HG03066 (cell line): ENCODE data around the gene PET100.
"Not testable (repeated sequence)": the region's sequence is repeated elsewhere in the genome, so short reads cannot be mapped to it uniquely, and the experiment has no call there.

Experiments used
- ATAC-seq: cut with Tn5 transposase; IDR thresholded peaks from one replicate; pipeline ENCODE4 v1.9.1; 2021; ENCODE audit warnings: low read depth; ENCODE audit not compliant: unreplicated experiment

Gene PET100

GRCh38 chr19:7632340-7633203 lies 3.0 kb downstream of the PET100 start:
- no peak for ATAC-seq

DNA sequence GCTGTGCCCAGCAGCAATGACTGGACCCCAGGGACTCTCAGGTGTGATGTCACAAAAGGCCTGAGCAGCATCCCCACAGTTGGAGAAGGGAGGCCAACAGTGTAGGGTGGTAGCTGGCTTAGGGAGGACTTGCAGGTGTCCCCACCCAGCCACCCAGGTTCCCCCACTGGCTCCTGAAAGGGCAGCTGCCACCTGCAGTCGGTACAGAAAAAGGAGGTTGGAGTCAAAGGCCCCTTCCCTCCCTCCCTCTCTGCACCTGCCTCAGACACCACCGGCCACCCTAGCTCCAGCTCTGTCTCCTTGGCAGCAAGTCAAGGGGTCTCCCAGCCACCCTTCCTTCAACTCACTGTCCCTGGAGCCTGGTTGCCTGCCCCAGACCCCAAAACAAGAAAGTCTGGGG lies 4.1 kb downstream of the PET100 start, which contains the start of gene PCP2:
PCP2 (minus strand) TSS at position 22 of the 400 bp plus-strand sequence. CDS start 262 bp downstream, outside the sequence.
- ATAC-seq: no peak

- no peak for ATAC-seq
These were observed 6.1 kb downstream of the PET100 start for GRCh38 chr19:7635670-7636069.

DNA sequence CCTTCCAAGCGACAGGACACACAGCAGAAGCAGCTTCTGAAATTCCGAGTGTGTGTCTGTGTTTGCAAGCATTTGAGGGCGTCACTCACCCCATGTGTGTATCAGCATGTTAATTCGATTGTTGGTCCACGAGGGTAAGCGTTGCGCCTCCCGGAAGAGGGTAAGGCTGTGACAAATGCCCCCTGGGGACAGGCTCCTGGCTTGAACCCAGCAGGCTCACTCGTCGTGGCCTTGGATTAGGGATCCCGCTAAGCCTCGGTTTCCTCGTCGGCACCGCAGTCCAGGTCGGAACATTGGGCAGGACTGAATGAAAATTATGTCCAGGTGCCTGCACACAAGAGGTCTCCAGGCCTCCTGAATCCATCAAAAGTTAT lies 6.7 kb downstream of the PET100 start:
- no peak for ATAC-seq

DNA sequence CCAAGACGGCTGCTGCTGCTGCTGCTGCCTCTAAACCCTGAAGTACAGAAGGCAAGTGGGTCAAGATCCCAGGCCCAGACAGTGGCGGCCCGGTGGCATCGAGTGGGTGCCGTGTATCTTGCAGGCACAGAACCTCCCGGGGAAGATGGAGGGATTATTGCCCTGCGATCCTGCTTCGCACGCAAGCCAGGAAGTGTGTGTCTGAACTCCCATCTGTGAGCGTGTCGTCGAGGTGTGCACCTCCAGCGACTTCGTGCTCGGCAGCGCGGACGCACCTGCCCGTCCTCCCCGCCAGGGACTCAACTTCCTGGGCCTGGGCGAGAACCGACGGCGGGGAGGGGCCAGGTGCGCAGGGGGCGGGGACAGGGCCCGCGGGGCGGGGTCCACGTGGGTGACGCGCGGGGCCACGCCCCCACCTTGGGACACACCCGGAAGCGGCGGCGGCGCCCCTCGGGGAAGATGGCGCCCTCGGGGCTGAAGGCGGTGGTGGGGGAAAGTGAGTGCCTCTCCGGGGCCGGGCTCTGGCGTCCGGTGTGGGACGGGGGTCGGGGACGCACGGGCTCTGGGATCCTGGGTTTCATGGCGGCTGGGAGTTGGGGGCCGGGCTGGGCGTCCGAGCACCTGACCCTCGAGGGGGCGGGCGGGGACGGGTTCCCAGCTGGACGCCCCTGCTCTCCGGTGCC lies 7.2 kb downstream of the PET100 start, which contains the start of gene STXBP2:
STXBP2 (plus strand) TSS at position 420 of the 683 bp plus-strand sequence; CDS start at position 460, 40 bp downstream.
- no peak for ATAC-seq

- ATAC-seq: no peak
These were observed 8.0 kb downstream of the PET100 start for GRCh38 chr19:7637374-7638256.

- ATAC-seq: no peak
These were observed 9.3 kb downstream of the PET100 start for GRCh38 chr19:7638802-7639465.

GRCh38 chr19:7639863-7640348 lies 10.3 kb downstream of the PET100 start:
- no peak for ATAC-seq

GRCh38 chr19:7640803-7641202 lies 11.2 kb downstream of the PET100 start:
- ATAC-seq: no peak

DNA sequence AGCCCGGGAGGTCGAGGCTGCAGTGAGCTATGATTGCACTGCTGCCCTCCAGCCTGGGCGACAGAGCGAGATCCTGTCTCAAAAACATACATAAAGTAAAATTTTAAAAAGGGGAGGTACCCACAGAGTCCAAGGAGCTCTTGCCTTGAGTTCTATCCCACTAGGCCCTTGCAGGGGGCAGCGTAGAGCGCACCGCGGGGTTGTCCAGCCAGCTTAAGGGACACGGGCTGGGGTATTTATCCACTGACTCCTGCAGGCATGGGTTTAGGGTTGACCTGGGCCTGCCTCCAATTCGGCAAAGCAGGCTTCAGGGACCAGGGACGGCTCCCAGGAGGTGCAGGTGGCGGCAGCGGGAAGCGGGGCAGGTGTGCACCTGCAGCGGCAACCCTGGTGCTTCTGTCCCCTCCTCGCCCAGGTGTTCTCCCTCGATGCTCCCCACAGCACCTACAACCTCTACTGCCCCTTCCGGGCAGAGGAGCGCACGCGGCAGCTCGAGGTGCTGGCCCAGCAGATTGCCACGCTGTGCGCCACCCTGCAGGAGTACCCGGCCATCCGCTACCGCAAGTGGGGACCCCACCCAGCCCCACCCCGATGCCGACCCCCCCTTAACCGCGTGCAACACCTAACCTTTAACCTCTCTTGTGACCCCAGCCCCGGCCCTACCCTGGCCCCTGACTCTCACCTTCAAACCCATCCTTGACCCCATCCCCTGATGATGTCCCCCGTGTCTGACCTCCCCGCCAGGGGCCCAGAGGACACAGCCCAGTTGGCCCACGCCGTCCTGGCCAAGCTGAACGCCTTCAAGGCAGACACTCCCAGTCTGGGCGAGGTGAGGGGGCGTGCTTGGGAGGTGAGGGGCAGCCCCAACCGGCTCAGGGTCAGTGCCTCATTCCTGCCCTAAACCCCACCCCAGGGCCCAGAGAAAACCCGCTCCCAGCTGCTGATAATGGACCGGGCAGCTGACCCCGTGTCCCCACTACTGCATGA lies 12.0 kb downstream of the PET100 start:
- no peak for ATAC-seq

DNA sequence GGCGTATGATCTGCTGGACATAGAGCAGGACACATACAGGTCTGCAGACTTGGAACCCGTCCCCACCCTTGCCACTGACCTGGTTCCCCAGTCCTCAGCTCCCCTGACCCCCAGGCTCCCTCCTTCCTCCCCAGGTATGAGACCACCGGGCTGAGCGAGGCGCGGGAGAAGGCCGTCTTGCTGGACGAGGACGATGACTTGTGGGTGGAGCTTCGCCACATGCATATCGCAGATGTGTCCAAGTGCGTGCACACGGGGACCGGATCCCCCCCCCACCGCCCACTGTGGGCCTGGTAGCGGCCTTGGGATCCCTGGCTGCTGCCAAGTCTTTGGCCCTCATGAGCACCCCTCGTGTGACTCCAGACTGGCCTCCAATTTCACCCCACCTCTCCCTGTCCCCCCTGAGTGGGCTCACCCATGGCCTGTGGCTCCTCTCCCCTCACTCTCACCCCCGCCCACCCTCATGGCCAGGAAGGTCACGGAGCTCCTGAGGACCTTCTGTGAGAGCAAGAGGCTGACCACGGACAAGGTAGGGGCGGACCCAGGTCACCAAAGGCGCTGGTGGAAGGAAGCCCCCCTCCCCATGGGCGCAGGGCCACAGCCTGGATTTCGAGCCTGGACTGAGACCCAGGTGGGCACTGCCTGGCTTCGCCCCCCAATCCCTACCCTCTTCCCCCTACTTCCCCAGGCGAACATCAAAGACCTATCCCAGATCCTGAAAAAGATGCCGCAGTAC lies 12.9 kb downstream of the PET100 start:
- ATAC-seq: no peak

DNA sequence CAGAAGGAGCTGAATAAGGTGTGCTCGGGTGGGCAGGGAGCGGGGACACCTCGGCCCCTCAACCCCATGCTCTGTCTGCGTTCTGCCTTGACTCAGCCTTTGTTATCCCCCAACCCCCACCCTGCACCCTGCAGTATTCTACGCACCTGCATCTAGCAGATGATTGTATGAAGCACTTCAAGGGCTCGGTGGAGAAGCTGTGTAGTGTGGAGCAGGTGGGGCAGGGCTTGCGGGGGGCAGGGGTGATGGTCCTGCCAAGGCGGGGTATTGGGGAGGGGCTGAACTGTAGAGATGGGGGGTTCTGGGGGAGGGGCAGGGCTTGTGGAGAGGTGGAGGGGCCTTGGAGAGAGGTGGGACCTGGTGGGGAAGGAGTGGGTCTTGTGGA lies 13.4 kb downstream of the PET100 start:
- ATAC-seq: no peak

DNA sequence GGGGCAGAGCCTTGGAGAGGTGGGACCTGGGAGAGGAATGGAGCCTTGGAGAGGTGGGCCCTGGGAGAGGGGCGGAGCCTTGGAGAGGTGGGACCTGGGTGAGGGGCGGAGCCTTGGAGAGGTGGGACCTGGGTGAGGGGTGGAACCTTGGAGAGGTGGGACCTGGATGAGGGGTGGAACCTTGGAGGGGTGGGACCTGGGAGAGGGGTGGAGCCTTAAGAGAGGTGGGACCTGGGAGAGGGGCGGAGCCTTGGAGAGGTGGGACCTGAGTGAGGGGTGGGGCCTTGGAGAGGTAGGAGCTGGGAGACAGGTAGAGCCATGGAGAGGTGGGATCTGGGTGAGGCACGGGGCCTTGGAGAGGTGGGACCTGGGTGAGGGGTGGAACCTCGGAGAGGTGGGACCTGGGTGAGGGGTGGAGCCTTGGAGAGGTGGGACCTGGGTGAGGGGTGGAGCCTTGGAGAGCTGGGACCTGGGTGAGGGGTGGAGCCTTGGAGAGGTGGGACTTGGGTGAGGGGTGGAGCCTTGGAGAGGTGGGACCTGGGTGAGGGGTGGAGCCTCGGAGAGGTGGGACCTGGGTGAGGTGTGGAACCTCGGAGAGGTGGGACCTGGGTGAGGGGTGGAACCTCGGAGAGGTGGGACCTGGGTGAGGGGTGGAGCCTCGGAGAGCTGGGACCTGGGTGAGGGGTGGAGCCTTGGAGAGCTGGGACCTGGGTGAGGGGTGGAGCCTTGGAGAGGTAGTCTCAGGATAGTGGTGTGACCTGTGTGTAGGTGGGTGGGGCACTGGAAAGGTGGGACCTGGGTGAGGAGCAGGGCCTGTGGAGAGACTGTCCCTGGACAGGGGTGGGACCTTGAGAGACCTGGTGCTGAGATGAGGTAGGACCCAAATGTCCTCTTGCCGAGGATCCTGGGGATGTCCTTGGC lies 14.3 kb downstream of the PET100 start:
- ATAC-seq: not testable (repeated sequence)

DNA sequence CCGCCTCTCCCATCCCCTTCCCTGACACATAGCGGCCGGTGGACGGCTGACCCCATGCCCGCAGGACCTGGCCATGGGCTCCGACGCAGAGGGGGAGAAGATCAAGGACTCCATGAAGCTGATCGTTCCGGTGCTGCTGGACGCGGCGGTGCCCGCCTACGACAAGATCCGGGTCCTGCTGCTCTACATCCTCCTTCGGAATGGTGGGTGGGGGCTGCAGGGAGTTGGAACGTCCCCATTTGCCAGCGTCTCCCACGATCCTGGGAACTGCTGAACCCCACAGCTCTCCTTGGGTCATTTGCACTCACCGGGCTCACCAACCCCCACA lies 14.9 kb downstream of the PET100 start:
- ATAC-seq: no peak

DNA sequence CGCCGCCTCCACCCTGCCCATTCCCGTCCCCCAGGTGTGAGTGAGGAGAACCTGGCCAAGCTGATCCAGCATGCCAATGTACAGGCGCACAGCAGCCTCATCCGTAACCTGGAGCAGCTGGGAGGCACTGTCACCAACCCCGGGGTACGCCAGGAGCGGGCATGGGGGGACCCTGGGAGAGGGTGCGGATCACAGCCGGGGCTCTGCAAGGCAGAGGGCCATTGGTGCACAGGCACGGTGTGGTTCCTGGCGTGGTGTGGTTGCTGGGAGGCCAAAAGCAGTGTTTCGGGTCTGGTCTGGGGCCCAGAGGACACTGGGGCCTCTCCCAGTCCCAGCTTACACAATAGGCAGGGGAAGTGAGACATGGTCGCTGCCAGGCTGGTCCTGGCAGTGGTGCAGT lies 15.6 kb downstream of the PET100 start:
- no peak for ATAC-seq

GRCh38 chr19:7645656-7646425 lies 16.2 kb downstream of the PET100 start:
- no peak for ATAC-seq

- no peak for ATAC-seq
These were observed 16.8 kb downstream of the PET100 start for GRCh38 chr19:7646426-7646700.
